Vagina (tissue), 2 donors: ENCODE measurements around the gene MPG.

ENCODE experiments used
- CTCF ChIP-seq, 3 experiments: fragments of 450-650 bp in 2 of 3; fragments of 200-600 bp in 1 of 3; sonication (generic) in 1 of 3; IDR thresholded peaks; one replicate each; pipeline ENCODE4 v1.5.1; 2017 to 2019; ENCODE audit warnings: antibody characterized with exemption in 3 of 3, mild to moderate bottlenecking in 2 of 3, moderate library complexity in 2 of 3
- POLR2A ChIP-seq, 2 donors: fragments of 450-650 bp; IDR thresholded peaks; one replicate each; pipeline ENCODE4 v1.6.1; 2017; ENCODE audit warnings: antibody characterized with exemption in 2 of 2, mild to moderate bottlenecking in 2 of 2, moderate library complexity in 2 of 2
- POLR2AphosphoS5 ChIP-seq, 2 donors: sonication (generic); formaldehyde crosslinking; IDR thresholded peaks; one replicate each; pipeline ENCODE4 v1.9.0; 2017; ENCODE audit warnings: antibody characterized with exemption in 2 of 2, mild to moderate bottlenecking in 2 of 2, low read depth in 1 of 2; ENCODE audit not compliant: insufficient read depth in 1 of 2

- no peak for TF ChIP-seq CTCF (IDR thresholded peaks at IDR 0.05)
- no peak for TF ChIP-seq POLR2A (IDR thresholded peaks at IDR 0.05)
- TF ChIP-seq POLR2AphosphoS5 (IDR thresholded peaks at IDR 0.05; ENCODE audit: insufficient read depth in 1 of 2, low read depth in 1 of 2), result peak in 1 of 2 donors; percentile 67
Observed at GRCh38 chr16:75580-76501, 2.2 kb upstream of the MPG start.
